Measurements from ENCODE around the gene SLC38A9. TPM values are rescaled to one million over a fixed set of nuclear protein-coding genes. Genes with fewer than 3 reads are reported as not detected.
"Not testable (repeated sequence)": the region's sequence is repeated elsewhere in the genome, so short reads cannot be mapped to it uniquely, and the experiment has no call there.

Gene SLC38A9
- polyA plus RNA-seq, 3 donors, result 27.3 to 38.3 (median 32.8) TPM

GRCh38 chr5:55613112-55613868 lies 98.8 kb downstream of the SLC38A9 start:
- no peak for DNase-seq

- DNase-seq, result no peak
Observed at GRCh38 chr5:55610542-55610941, 101.6 kb downstream of the SLC38A9 start.

GRCh38 chr5:55609413-55609812 lies 102.7 kb downstream of the SLC38A9 start:
- no peak for DNase-seq

GRCh38 chr5:55608595-55609349 lies 103.4 kb downstream of the SLC38A9 start:
- DNase-seq, result no peak

- not testable (repeated sequence) for DNase-seq
Observed at GRCh38 chr5:55607309-55607708, 104.8 kb downstream of the SLC38A9 start.

GRCh38 chr5:55604611-55605067 lies 107.5 kb downstream of the SLC38A9 start:
- no peak for DNase-seq

GRCh38 chr5:55603922-55604321 lies 108.2 kb downstream of the SLC38A9 start:
- no peak for DNase-seq

- no peak for DNase-seq
Observed at GRCh38 chr5:55601628-55602027, 110.5 kb downstream of the SLC38A9 start.

GRCh38 chr5:55601204-55601618 lies 110.9 kb downstream of the SLC38A9 start:
- peak; percentile 70 for DNase-seq

- DNase-seq, result no peak
Observed at GRCh38 chr5:55600497-55601203, 111.5 kb downstream of the SLC38A9 start.

- no peak for DNase-seq
Observed at GRCh38 chr5:55600086-55600485, 112.0 kb downstream of the SLC38A9 start.

- DNase-seq, result no peak
Observed at GRCh38 chr5:55599148-55600050, 112.7 kb downstream of the SLC38A9 start.

- no peak for DNase-seq
Observed at GRCh38 chr5:55597014-55597981, 114.8 kb downstream of the SLC38A9 start.

- no peak for DNase-seq
Observed at GRCh38 chr5:55594671-55595070, 117.5 kb downstream of the SLC38A9 start.

GRCh38 chr5:55593115-55593472 lies 119.0 kb downstream of the SLC38A9 start:
- DNase-seq, result no peak

- DNase-seq, result no peak
Observed at GRCh38 chr5:55592388-55593114, 119.6 kb downstream of the SLC38A9 start.

- DNase-seq, result no peak
Observed at GRCh38 chr5:55591686-55592085, 120.4 kb downstream of the SLC38A9 start.

GRCh38 chr5:55585206-55585610 lies 126.9 kb downstream of the SLC38A9 start:
- DNase-seq, result no peak

- DNase-seq, result no peak
Observed at GRCh38 chr5:55584398-55585205, 127.5 kb downstream of the SLC38A9 start.
